Endothelial cell of umbilical vein (primary cell): Measurements from ENCODE around the gene EPS8L2.

Experiments used
- CTCF ChIP-seq, 2 donors: IDR thresholded peaks; 1 replicate in 1 of 2; 2 replicates in 1 of 2; pipeline ENCODE4 v1.5.1; 2011; ENCODE audit warnings: low read length in 2 of 2, mild to moderate bottlenecking in 2 of 2, moderate library complexity in 2 of 2, control low read depth in 1 of 2, inconsistent platforms in 1 of 2, low read depth in 1 of 2; ENCODE audit not compliant: insufficient read depth in 1 of 2; ENCODE audit errors: extremely low read depth in 1 of 2
- EZH2 ChIP-seq: IDR thresholded peaks from 2 replicates; pipeline ENCODE4 v1.6.1; 2012; ENCODE audit warnings: borderline replicate concordance, low read depth, mild to moderate bottlenecking, moderate library complexity, low read length, inconsistent platforms; ENCODE audit not compliant: severe bottlenecking
- FOS ChIP-seq: IDR thresholded peaks from 2 replicates; pipeline ENCODE4 v1.6.1; 2011; ENCODE audit warnings: mild to moderate bottlenecking, low read length, moderate library complexity, borderline replicate concordance; ENCODE audit not compliant: insufficient read depth
- JUN ChIP-seq: IDR thresholded peaks from 2 replicates; pipeline ENCODE4 v1.6.1; 2011; ENCODE audit warnings: borderline replicate concordance, low read depth; ENCODE audit not compliant: insufficient read length, insufficient read depth
- MAX ChIP-seq: IDR thresholded peaks from 2 replicates; pipeline ENCODE4 v1.6.1; 2011; ENCODE audit not compliant: insufficient read depth, insufficient read length
- POLR2A ChIP-seq: IDR thresholded peaks from 2 replicates; pipeline ENCODE4 v1.6.1; 2012; ENCODE audit warnings: low read depth, mild to moderate bottlenecking, control low read depth, low read length

GRCh38 chr11:733072-733471 lies 27.0 kb downstream of the EPS8L2 start:
- TF ChIP-seq CTCF (IDR thresholded peaks at IDR 0.05; ENCODE audit: extremely low read depth in 1 of 2, insufficient read depth in 1 of 2, low read depth in 1 of 2, low read length in 2 of 2) (no peak), MAX (no peak), EZH2 (no peak), POLR2A (no peak), JUN (no peak), FOS (no peak)
